ENCODE results near the gene CRADD. TPM values are rescaled to one million over a fixed set of nuclear protein-coding genes. Genes with fewer than 3 reads are reported as not detected.

The CRADD gene
- total RNA-seq, 6 experiments from 2014 or later: 17.2 to 65.3 (median 30.8) TPM

DNA sequence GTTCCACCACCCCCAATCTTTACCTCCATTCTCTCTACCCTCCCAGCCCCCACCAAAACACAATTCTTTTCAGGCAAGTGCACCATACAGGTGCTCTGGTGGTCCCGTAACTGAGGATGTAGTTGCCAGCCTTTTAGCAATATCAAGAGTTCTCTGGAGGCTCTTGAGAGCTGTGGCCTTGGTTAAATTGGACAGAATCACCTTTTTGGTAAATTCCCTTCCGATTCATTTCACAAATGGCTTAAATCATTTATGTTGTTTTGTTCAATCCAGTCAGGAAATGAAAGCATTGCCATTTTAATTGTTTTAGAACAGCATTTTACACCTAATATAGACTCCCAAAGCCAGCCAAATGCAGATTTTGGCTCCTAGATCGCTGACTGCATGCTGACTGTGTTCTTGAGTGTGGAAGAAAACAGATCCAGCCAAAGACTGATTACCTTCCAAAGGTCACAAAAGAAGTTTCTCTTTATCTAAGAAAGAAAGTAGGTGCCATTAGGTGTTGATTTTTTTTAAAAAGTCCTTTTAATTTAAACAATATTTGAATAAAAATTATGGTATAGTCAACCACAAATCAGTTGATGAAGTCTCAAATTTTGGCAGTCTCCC lies 25.6 kb downstream of the CRADD start:
- 92% methylated on average over 3 of the region's 3 CpGs for WGBS (ENCODE audit: insufficient coverage, low coverage, low lambda C conversion rate, missing lambda C conversion rate)

DNA sequence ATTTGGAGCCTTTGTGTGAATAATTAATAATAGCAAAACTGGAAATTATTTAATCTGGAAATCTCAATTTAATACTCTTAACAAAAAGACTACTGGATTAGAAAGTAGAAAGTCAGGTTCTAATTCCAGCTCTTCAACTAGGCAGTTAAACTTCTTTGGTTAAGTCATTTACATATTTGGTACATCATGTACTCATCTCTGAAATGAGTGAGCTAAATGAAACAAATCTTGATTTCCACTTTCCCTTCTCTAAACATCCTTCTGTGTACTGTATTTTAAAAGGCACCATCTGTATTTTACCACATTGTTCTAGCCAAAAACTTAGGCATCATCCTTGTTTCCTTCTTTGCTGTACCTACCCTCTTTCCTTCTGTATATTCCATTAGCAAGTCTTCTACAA lies 26.9 kb downstream of the CRADD start:
- H3K36me3 ChIP-seq: no peaks in the 10 kb centered on the region
- TF ChIP-seq, protein P1, sequence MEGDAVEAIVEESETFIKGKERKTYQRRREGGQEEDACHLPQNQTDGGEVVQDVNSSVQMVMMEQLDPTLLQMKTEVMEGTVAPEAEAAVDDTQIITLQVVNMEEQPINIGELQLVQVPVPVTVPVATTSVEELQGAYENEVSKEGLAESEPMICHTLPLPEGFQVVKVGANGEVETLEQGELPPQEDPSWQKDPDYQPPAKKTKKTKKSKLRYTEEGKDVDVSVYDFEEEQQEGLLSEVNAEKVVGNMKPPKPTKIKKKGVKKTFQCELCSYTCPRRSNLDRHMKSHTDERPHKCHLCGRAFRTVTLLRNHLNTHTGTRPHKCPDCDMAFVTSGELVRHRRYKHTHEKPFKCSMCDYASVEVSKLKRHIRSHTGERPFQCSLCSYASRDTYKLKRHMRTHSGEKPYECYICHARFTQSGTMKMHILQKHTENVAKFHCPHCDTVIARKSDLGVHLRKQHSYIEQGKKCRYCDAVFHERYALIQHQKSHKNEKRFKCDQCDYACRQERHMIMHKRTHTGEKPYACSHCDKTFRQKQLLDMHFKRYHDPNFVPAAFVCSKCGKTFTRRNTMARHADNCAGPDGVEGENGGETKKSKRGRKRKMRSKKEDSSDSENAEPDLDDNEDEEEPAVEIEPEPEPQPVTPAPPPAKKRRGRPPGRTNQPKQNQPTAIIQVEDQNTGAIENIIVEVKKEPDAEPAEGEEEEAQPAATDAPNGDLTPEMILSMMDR (IDR thresholded peaks at IDR 0.05): no peak
- no peak for TF ChIP-seq POLR2A (IDR thresholded peaks at IDR 0.05)
- intact Hi-C loops (cut with DNase I): no loop called here
- H3K27me3 ChIP-seq: no peaks in the 10 kb centered on the region
- peaks cover 0 to 2% (median 0%) of the 10 kb centered on the region in 4 donors for H3K4me1 ChIP-seq
- ATAC-seq (no peak), DNase-seq (no peak)
- no peak overlapping the region for H3K4me3 ChIP-seq
- no peaks in the 10 kb centered on the region for H3K9me3 ChIP-seq
- no peak overlapping the region for H3K27ac ChIP-seq

More for the DNA sequence above, 25.6 kb downstream of the CRADD start:
- DNase-seq (no peak), ATAC-seq (no peak)
- Histone ChIP-seq H3K4me1 (peaks cover 0 to 6% (median 0%) of the 10 kb centered on the region in 4 donors), H3K36me3 (no peaks in the 10 kb centered on the region), H3K4me3 (no peak overlapping the region), H3K27me3 (no peaks in the 10 kb centered on the region), H3K27ac (no peak overlapping the region), H3K9me3 (no peaks in the 10 kb centered on the region)
- intact Hi-C loops (cut with DNase I): no loop called here
- TF ChIP-seq, protein P1 (IDR thresholded peaks at IDR 0.05): no peak
- no peak for TF ChIP-seq POLR2A (IDR thresholded peaks at IDR 0.05)

DNA sequence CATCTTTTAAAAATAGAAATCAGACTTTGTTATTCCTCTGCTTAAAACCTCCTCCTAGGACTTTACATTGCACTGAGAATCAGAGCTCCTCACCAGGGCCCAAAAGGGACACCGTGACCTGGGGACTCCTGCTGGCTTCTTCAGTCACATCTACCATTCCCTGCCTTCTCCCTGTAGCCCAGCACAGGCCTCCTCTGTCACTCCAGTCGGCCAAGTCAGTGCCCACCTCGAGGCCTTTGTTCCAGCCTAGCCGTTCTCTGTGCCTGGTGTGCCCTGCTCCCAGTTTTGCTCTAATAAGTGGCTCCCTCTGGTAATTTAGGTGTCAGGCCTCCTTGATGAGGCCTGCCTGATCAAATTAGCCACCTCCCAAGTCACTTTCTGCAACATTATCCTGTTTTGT lies 27.4 kb downstream of the CRADD start:
- 95% methylated on average over 3 of the region's 4 CpGs for WGBS (ENCODE audit: insufficient coverage, low coverage, low lambda C conversion rate, missing lambda C conversion rate)
- Histone ChIP-seq H3K4me1 (peaks cover 0 to 4% (median 0%) of the 10 kb centered on the region in 4 donors), H3K9me3 (no peaks in the 10 kb centered on the region), H3K27ac (no peak overlapping the region), H3K27me3 (no peaks in the 10 kb centered on the region), H3K36me3 (no peaks in the 10 kb centered on the region), H3K4me3 (no peak overlapping the region)
- intact Hi-C loops (cut with DNase I): no loop called here
- ATAC-seq: no peak
- no peak for DNase-seq
- TF ChIP-seq POLR2A (IDR thresholded peaks at IDR 0.05): no peak
- TF ChIP-seq, protein P1 (IDR thresholded peaks at IDR 0.05): no peak

DNA sequence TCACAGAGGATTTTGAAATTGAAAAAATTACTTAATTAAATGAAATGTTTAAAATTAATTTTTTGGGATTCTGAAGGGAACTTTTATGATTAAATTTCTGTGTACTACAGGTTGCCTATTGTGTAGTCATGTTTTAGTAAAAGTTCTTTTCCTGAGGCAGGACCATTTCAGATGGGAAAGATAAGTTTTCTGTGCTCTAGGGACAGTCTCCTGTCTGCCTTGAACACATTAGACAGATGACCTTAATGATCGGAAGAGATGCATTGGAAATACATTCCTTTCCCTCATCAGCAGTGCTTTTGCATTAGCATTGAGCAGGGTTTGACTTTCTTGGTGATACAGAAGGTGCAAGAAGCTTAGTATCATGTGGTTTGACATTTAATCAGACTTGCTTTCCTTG lies 28.1 kb downstream of the CRADD start:
- DNase-seq: no peak
- TF ChIP-seq, protein P1 (IDR thresholded peaks at IDR 0.05): no peak
- TF ChIP-seq POLR2A (IDR thresholded peaks at IDR 0.05): no peak
- H3K27me3 ChIP-seq: no peaks in the 10 kb centered on the region
- H3K4me3 ChIP-seq: no peak overlapping the region
- H3K36me3 ChIP-seq: no peaks in the 10 kb centered on the region
- no peaks in the 10 kb centered on the region for H3K9me3 ChIP-seq
- H3K27ac ChIP-seq: no peak overlapping the region
- intact Hi-C loops (cut with DNase I): no loop called here
- ATAC-seq: no peak
- 75% methylated on average over 1 of the region's 1 CpG for WGBS (ENCODE audit: insufficient coverage, low coverage, low lambda C conversion rate, missing lambda C conversion rate)
- peaks cover 0 to 4% (median 0%) of the 10 kb centered on the region in 4 donors for H3K4me1 ChIP-seq

DNA sequence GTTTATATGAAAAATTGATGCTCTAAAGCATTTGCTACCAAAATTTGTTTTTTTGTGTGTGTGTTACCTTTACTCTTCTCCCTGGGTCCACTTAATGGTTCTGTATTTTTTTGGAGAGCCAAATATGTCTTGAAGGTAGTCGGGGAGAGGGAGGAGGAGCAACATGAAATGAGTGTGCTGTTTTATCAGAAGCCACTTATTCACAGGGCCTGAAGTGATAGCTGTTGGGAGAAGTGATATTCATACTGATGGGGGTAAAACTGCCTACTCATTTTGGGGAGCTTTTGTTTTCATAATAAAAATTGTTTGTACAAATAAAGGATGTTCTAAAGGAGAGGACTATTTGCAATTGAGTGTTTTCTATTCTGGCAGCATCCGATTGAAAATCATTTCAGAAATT lies 29.2 kb downstream of the CRADD start:
- ATAC-seq (no peak), DNase-seq (no peak)
- H3K36me3 ChIP-seq: no peaks in the 10 kb centered on the region
- WGBS (ENCODE audit: insufficient coverage, low coverage, low lambda C conversion rate, missing lambda C conversion rate): 60% methylated on average over 2 of the region's 2 CpGs
- intact Hi-C loops (cut with DNase I): no loop called here
- H3K4me1 ChIP-seq: peaks cover 0 to 4% (median 0%) of the 10 kb centered on the region in 4 donors
- no peak overlapping the region for H3K27ac ChIP-seq
- no peak overlapping the region for H3K4me3 ChIP-seq
- TF ChIP-seq POLR2A (IDR thresholded peaks at IDR 0.05): no peak
- TF ChIP-seq, protein P1 (IDR thresholded peaks at IDR 0.05): no peak
- H3K27me3 ChIP-seq: no peaks in the 10 kb centered on the region
- H3K9me3 ChIP-seq: no peaks in the 10 kb centered on the region
